ENCODE measurements around the gene TMEM208.

Gene TMEM208

DNA sequence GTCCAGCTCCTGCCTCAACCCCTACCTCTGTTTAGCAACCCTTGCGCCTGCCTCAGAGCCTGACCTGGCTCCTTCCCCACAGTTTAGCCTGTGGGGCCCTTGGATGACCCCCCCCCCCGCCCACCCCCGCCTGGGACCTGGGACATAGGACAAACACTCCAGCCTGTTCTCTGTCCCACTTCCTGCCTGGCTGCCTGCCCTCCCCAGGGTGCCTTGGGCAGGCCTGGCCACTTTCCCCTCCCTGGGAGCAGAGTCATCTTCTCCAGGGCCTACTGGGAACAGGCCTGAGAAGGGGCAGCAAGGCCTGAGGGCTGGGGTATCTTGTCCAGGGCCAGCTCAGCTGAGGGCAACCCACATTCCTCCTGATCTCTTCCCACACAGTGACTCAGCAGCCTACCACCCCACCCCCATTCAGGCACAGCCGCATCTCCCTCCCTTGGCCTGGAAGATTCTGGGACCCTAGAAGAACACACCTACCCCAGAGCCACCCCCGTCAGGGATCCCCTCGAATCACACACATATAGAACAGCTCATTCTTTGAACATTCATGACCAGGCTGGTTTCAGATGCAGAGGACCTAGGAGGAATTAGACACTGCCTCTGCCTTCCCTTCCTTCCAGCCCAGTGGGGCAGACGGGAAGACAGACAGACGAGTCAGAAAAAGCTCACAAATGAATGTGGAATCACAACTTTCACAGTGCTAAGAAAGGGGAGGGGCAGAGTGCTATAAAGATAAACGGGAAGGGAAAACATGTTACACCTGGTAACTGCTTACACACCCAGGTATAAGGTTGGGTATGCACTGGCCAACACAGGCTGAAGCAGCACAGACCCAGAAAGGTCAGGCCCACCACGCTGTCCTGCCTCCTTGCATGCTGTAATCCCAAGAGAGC, 14.3 kb downstream of the TMEM208 start:
- no peak overlapping the region for H3K9ac ChIP-seq (ENCODE audit: insufficient read length)
- H3K36me3 ChIP-seq (ENCODE audit: insufficient read depth, low read length) = no peaks in the 10 kb centered on the region
- H3K27ac ChIP-seq = no peak overlapping the region
- H3K4me3 ChIP-seq = no peak overlapping the region
- no peaks in the 10 kb centered on the region for H3K9me3 ChIP-seq (ENCODE audit: low read depth, low read length)
- TF ChIP-seq EZH2 (IDR thresholded peaks at IDR 0.05) = no peak
- DNase-seq (ENCODE audit: low read depth, low spot score) = no peak

GRCh38 chr16:67242138-67242730, 15.3 kb downstream of the TMEM208 start:
- H3K9me3 ChIP-seq (ENCODE audit: low read depth, low read length) = no peaks in the 10 kb centered on the region
- DNase-seq (ENCODE audit: low read depth, low spot score) = no peak
- no peak overlapping the region for H3K9ac ChIP-seq (ENCODE audit: insufficient read length)
- H3K36me3 ChIP-seq (ENCODE audit: insufficient read depth, low read length) = no peaks in the 10 kb centered on the region
- TF ChIP-seq POLR2AphosphoS5 (IDR thresholded peaks at IDR 0.05; ENCODE audit: borderline replicate concordance, low read depth, low read length) = no peak
- no peak for TF ChIP-seq EZH2 (IDR thresholded peaks at IDR 0.05)
- no peak overlapping the region for H3K4me3 ChIP-seq
- no peak overlapping the region for H3K27ac ChIP-seq

GRCh38 chr16:67243481-67243880, 16.6 kb downstream of the TMEM208 start:
- no peak overlapping the region for H3K4me3 ChIP-seq
- no peak for TF ChIP-seq POLR2AphosphoS5 (IDR thresholded peaks at IDR 0.05; ENCODE audit: borderline replicate concordance, low read depth, low read length)
- TF ChIP-seq EZH2 (IDR thresholded peaks at IDR 0.05) = no peak
- no peak for TF ChIP-seq FOXP2 (optimal IDR thresholded peaks at IDR 0.05; ENCODE audit: control extremely low read depth, extremely low read length, insufficient read depth)
- no peak overlapping the region for H3K27ac ChIP-seq
- H3K9ac ChIP-seq (ENCODE audit: insufficient read length) = no peak overlapping the region
- H3K9me3 ChIP-seq (ENCODE audit: low read depth, low read length) = no peaks in the 10 kb centered on the region
- no peak for DNase-seq (ENCODE audit: low read depth, low spot score)
- no peaks in the 10 kb centered on the region for H3K36me3 ChIP-seq (ENCODE audit: insufficient read depth, low read length)

- DNase-seq (ENCODE audit: low read depth, low spot score) = no peak
- peak overlapping the region; percentile 42; the same call in 1 of the 2 replicates for H3K27ac ChIP-seq
Measured at GRCh38 chr16:67244387-67245185, 17.7 kb downstream of the TMEM208 start.

GRCh38 chr16:67245186-67245585, 18.3 kb downstream of the TMEM208 start:
- no peak for TF ChIP-seq EZH2 (IDR thresholded peaks at IDR 0.05)
- TF ChIP-seq POLR2AphosphoS5 (IDR thresholded peaks at IDR 0.05; ENCODE audit: borderline replicate concordance, low read depth, low read length) = no peak
- TF ChIP-seq FOXP2 (optimal IDR thresholded peaks at IDR 0.05; ENCODE audit: control extremely low read depth, extremely low read length, insufficient read depth) = no peak
- DNase-seq (ENCODE audit: low read depth, low spot score) = no peak
- H3K9ac ChIP-seq (ENCODE audit: insufficient read length) = no peak overlapping the region
- no peak overlapping the region for H3K27ac ChIP-seq
- H3K36me3 ChIP-seq (ENCODE audit: insufficient read depth, low read length) = no peaks in the 10 kb centered on the region
- no peaks in the 10 kb centered on the region for H3K9me3 ChIP-seq (ENCODE audit: low read depth, low read length)
- H3K4me3 ChIP-seq = no peak overlapping the region; the same call in 1 of the 2 replicates

More at GRCh38 chr16:67244387-67245185, 17.7 kb downstream of the TMEM208 start:
- no peak overlapping the region for H3K9ac ChIP-seq (ENCODE audit: insufficient read length)
- H3K36me3 ChIP-seq (ENCODE audit: insufficient read depth, low read length) = no peaks in the 10 kb centered on the region
- H3K4me3 ChIP-seq = 0 out of 2 replicates have a peak overlapping the region, but pooled peaks have one; percentile 12
- no peaks in the 10 kb centered on the region for H3K9me3 ChIP-seq (ENCODE audit: low read depth, low read length)
- TF ChIP-seq EZH2 (IDR thresholded peaks at IDR 0.05) (no peak), FOXP2 (optimal IDR thresholded peaks at IDR 0.05; ENCODE audit: control extremely low read depth, extremely low read length, insufficient read depth) (no peak), POLR2AphosphoS5 (IDR thresholded peaks at IDR 0.05; ENCODE audit: borderline replicate concordance, low read depth, low read length) (no peak)

GRCh38 chr16:67245674-67246080, 18.7 kb downstream of the TMEM208 start:
- no peaks in the 10 kb centered on the region for H3K36me3 ChIP-seq (ENCODE audit: insufficient read depth, low read length)
- no peak overlapping the region for H3K27ac ChIP-seq
- H3K9ac ChIP-seq (ENCODE audit: insufficient read length) = no peak overlapping the region
- TF ChIP-seq POLR2AphosphoS5 (IDR thresholded peaks at IDR 0.05; ENCODE audit: borderline replicate concordance, low read depth, low read length) = no peak
- no peak for TF ChIP-seq FOXP2 (optimal IDR thresholded peaks at IDR 0.05; ENCODE audit: control extremely low read depth, extremely low read length, insufficient read depth)
- TF ChIP-seq EZH2 (IDR thresholded peaks at IDR 0.05) = no peak
- H3K4me3 ChIP-seq = peak overlapping the region; percentile 82
- no peaks in the 10 kb centered on the region for H3K9me3 ChIP-seq (ENCODE audit: low read depth, low read length)
- DNase-seq (ENCODE audit: low read depth, low spot score) = no peak

DNA sequence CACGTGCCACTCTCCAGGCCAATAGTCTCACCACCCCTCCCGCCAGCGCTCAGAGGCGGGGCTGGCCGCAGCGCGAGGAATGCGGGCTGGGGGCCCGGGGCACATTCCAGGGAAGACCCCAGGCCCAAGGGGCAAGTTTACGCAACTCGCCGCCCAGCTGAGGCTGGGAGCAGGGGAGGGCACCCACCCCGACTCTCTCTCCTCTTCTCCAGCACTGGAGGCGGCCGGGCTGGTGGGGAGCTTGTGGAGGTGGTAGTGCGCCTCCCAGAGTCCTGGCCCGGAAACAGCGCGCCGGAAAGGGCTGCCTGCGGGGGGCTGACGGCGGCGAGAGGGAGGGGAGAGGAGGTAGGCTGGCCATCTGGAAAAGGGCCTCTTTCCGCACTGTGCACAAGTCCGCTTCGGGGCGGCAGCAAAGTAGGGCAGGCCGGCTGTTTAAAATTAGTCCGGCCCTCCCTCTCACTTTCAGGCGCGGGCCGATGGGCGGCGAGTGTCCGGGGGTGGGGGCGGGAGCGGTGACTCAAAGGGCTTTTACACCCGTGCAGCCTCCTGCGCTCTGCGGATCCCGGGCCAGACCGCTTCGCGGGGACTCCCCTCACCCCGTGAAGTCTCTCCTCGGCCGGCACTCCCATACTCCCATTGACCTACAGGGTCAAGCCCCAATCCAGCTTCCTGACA, 19.3 kb downstream of the TMEM208 start:
- no peak overlapping the region for H3K9ac ChIP-seq (ENCODE audit: insufficient read length)
- no peak for DNase-seq (ENCODE audit: low read depth, low spot score)
- no peaks in the 10 kb centered on the region for H3K36me3 ChIP-seq (ENCODE audit: insufficient read depth, low read length)
- H3K9me3 ChIP-seq (ENCODE audit: low read depth, low read length) = no peaks in the 10 kb centered on the region
- no peak overlapping the region for H3K27ac ChIP-seq
- TF ChIP-seq EZH2 (IDR thresholded peaks at IDR 0.05) (no peak), POLR2AphosphoS5 (IDR thresholded peaks at IDR 0.05; ENCODE audit: borderline replicate concordance, low read depth, low read length) (peak; percentile 33; the same call in 1 of the 2 replicates)
- H3K4me3 ChIP-seq = peak overlapping the region; percentile 82

DNA sequence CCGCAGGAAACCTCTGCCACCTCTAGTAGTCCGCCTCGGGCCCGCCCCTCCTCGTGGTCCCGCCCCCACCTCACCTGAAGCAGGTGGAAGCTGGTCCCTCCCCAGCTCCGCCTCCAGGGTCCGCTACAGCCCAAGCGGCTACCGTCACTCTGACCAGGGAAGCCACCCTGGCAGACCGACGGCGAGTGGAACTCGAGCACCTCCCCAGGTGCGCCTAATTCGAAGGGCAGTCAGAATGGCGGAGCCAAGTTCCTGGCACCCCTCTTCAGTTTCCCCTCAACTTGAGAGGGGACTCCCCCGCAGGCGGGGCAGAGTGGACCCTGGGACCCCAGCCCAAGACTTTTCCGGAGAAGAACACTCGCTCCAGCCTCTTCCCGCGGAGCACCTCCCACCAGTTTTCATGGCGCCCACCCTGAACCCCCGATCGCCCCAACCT, 19.8 kb downstream of the TMEM208 start:
- Histone ChIP-seq H3K4me3 (peak overlapping the region; percentile 82), H3K36me3 (ENCODE audit: insufficient read depth, low read length) (no peaks in the 10 kb centered on the region), H3K9me3 (ENCODE audit: low read depth, low read length) (no peaks in the 10 kb centered on the region), H3K9ac (ENCODE audit: insufficient read length) (no peak overlapping the region), H3K27ac (no peak overlapping the region)
- no peak for TF ChIP-seq POLR2AphosphoS5 (IDR thresholded peaks at IDR 0.05; ENCODE audit: borderline replicate concordance, low read depth, low read length)
- no peak for TF ChIP-seq FOXP2 (optimal IDR thresholded peaks at IDR 0.05; ENCODE audit: control extremely low read depth, extremely low read length, insufficient read depth)
- TF ChIP-seq EZH2 (IDR thresholded peaks at IDR 0.05) = no peak
- DNase-seq (ENCODE audit: low read depth, low spot score) = no peak
